ENCODE results near the gene TM4SF5.

GRCh38 chr17:4740584-4740983 is 31.1 kb upstream of the TM4SF5 start:
- TF ChIP-seq POLR2A (IDR thresholded peaks at IDR 0.05): no peak
- TF ChIP-seq, protein P1, sequence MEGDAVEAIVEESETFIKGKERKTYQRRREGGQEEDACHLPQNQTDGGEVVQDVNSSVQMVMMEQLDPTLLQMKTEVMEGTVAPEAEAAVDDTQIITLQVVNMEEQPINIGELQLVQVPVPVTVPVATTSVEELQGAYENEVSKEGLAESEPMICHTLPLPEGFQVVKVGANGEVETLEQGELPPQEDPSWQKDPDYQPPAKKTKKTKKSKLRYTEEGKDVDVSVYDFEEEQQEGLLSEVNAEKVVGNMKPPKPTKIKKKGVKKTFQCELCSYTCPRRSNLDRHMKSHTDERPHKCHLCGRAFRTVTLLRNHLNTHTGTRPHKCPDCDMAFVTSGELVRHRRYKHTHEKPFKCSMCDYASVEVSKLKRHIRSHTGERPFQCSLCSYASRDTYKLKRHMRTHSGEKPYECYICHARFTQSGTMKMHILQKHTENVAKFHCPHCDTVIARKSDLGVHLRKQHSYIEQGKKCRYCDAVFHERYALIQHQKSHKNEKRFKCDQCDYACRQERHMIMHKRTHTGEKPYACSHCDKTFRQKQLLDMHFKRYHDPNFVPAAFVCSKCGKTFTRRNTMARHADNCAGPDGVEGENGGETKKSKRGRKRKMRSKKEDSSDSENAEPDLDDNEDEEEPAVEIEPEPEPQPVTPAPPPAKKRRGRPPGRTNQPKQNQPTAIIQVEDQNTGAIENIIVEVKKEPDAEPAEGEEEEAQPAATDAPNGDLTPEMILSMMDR (IDR thresholded peaks at IDR 0.05): no peak
- TF ChIP-seq POLR2AphosphoS5 (IDR thresholded peaks at IDR 0.05): no peak
